ENCODE measurements around the gene DIP2A.

Gene DIP2A

GRCh38 chr21:46532080-46532479, 73.4 kb downstream of the DIP2A start:
- Histone ChIP-seq H3K9ac (ENCODE audit: low read depth, low read length) (no peak overlapping the region), H3K36me3 (ENCODE audit: insufficient read depth, low read length) (peaks cover 7% of the 10 kb centered on the region; the same call in 1 of the 2 replicates), H3K4me1 (ENCODE audit: insufficient read depth, low read length) (no peaks in the 10 kb centered on the region), H3K9me3 (ENCODE audit: control insufficient read depth, insufficient read depth, low read length) (no peaks in the 10 kb centered on the region)

GRCh38 chr21:46537026-46537425, 78.3 kb downstream of the DIP2A start:
- Histone ChIP-seq H3K36me3 (ENCODE audit: insufficient read depth, low read length) (peaks cover 10% of the 10 kb centered on the region; the same call in 1 of the 2 replicates), H3K4me1 (ENCODE audit: insufficient read depth, low read length) (no peaks in the 10 kb centered on the region), H3K9ac (ENCODE audit: low read depth, low read length) (no peak overlapping the region), H3K9me3 (ENCODE audit: control insufficient read depth, insufficient read depth, low read length) (no peaks in the 10 kb centered on the region)

- H3K4me1 ChIP-seq (ENCODE audit: insufficient read depth, low read length): no peaks in the 10 kb centered on the region
- H3K9me3 ChIP-seq (ENCODE audit: control insufficient read depth, insufficient read depth, low read length): no peaks in the 10 kb centered on the region
- H3K36me3 ChIP-seq (ENCODE audit: insufficient read depth, low read length): peaks cover 6% of the 10 kb centered on the region; the same call in 1 of the 2 replicates
- no peak overlapping the region for H3K9ac ChIP-seq (ENCODE audit: low read depth, low read length)
Measured at GRCh38 chr21:46538262-46538661, 79.6 kb downstream of the DIP2A start.

- no peak overlapping the region for H3K9ac ChIP-seq (ENCODE audit: low read depth, low read length)
- H3K9me3 ChIP-seq (ENCODE audit: control insufficient read depth, insufficient read depth, low read length): no peaks in the 10 kb centered on the region
- peaks cover 6% of the 10 kb centered on the region; the same call in 1 of the 2 replicates for H3K36me3 ChIP-seq (ENCODE audit: insufficient read depth, low read length)
- no peaks in the 10 kb centered on the region for H3K4me1 ChIP-seq (ENCODE audit: insufficient read depth, low read length)
Measured at GRCh38 chr21:46538851-46539666, 80.4 kb downstream of the DIP2A start.

GRCh38 chr21:46540087-46540710, 81.5 kb downstream of the DIP2A start:
- H3K36me3 ChIP-seq (ENCODE audit: insufficient read depth, low read length): 0 out of 2 replicates have a peak, but pooled peaks cover 4% of the 10 kb centered on the region
- no peaks in the 10 kb centered on the region for H3K9me3 ChIP-seq (ENCODE audit: control insufficient read depth, insufficient read depth, low read length)
- no peaks in the 10 kb centered on the region for H3K4me1 ChIP-seq (ENCODE audit: insufficient read depth, low read length)
- no peak overlapping the region for H3K9ac ChIP-seq (ENCODE audit: low read depth, low read length)

GRCh38 chr21:46542588-46543124, 84.0 kb downstream of the DIP2A start:
- Histone ChIP-seq H3K9ac (ENCODE audit: low read depth, low read length) (no peak overlapping the region), H3K9me3 (ENCODE audit: control insufficient read depth, insufficient read depth, low read length) (no peaks in the 10 kb centered on the region), H3K4me1 (ENCODE audit: insufficient read depth, low read length) (no peaks in the 10 kb centered on the region), H3K36me3 (ENCODE audit: insufficient read depth, low read length) (peaks cover 7% of the 10 kb centered on the region; the same call in 1 of the 2 replicates)

- H3K9ac ChIP-seq (ENCODE audit: low read depth, low read length): no peak overlapping the region
- no peaks in the 10 kb centered on the region for H3K4me1 ChIP-seq (ENCODE audit: insufficient read depth, low read length)
- H3K9me3 ChIP-seq (ENCODE audit: control insufficient read depth, insufficient read depth, low read length): no peaks in the 10 kb centered on the region
- peaks cover 3% of the 10 kb centered on the region; the same call in 1 of the 2 replicates for H3K36me3 ChIP-seq (ENCODE audit: insufficient read depth, low read length)
Measured at GRCh38 chr21:46543306-46543705, 84.6 kb downstream of the DIP2A start.

GRCh38 chr21:46544003-46544402, 85.3 kb downstream of the DIP2A start:
- Histone ChIP-seq H3K4me1 (ENCODE audit: insufficient read depth, low read length) (no peaks in the 10 kb centered on the region), H3K9me3 (ENCODE audit: control insufficient read depth, insufficient read depth, low read length) (no peaks in the 10 kb centered on the region), H3K36me3 (ENCODE audit: insufficient read depth, low read length) (peaks cover 3% of the 10 kb centered on the region; the same call in 1 of the 2 replicates), H3K9ac (ENCODE audit: low read depth, low read length) (no peak overlapping the region)

- Histone ChIP-seq H3K4me1 (ENCODE audit: insufficient read depth, low read length) (no peaks in the 10 kb centered on the region), H3K9me3 (ENCODE audit: control insufficient read depth, insufficient read depth, low read length) (no peaks in the 10 kb centered on the region), H3K36me3 (ENCODE audit: insufficient read depth, low read length) (peaks cover 3% of the 10 kb centered on the region; the same call in 1 of the 2 replicates), H3K9ac (ENCODE audit: low read depth, low read length) (no peak overlapping the region)
Measured at GRCh38 chr21:46544824-46545223, 86.1 kb downstream of the DIP2A start.

- H3K36me3 ChIP-seq (ENCODE audit: insufficient read depth, low read length): peaks cover 3% of the 10 kb centered on the region; the same call in 1 of the 2 replicates
- no peak overlapping the region for H3K9ac ChIP-seq (ENCODE audit: low read depth, low read length)
- H3K9me3 ChIP-seq (ENCODE audit: control insufficient read depth, insufficient read depth, low read length): no peaks in the 10 kb centered on the region
- H3K4me1 ChIP-seq (ENCODE audit: insufficient read depth, low read length): no peaks in the 10 kb centered on the region
Measured at GRCh38 chr21:46545363-46545762, 86.7 kb downstream of the DIP2A start.

GRCh38 chr21:46545911-46546310, 87.2 kb downstream of the DIP2A start:
- no peak overlapping the region for H3K9ac ChIP-seq (ENCODE audit: low read depth, low read length)
- H3K4me1 ChIP-seq (ENCODE audit: insufficient read depth, low read length): no peaks in the 10 kb centered on the region
- H3K9me3 ChIP-seq (ENCODE audit: control insufficient read depth, insufficient read depth, low read length): no peaks in the 10 kb centered on the region
- peaks cover 3% of the 10 kb centered on the region; the same call in 1 of the 2 replicates for H3K36me3 ChIP-seq (ENCODE audit: insufficient read depth, low read length)

- Histone ChIP-seq H3K9me3 (ENCODE audit: control insufficient read depth, insufficient read depth, low read length) (no peaks in the 10 kb centered on the region), H3K36me3 (ENCODE audit: insufficient read depth, low read length) (peaks cover 3% of the 10 kb centered on the region; the same call in 1 of the 2 replicates), H3K4me1 (ENCODE audit: insufficient read depth, low read length) (no peaks in the 10 kb centered on the region), H3K9ac (ENCODE audit: low read depth, low read length) (no peak overlapping the region)
Measured at GRCh38 chr21:46546799-46547198, 88.1 kb downstream of the DIP2A start.

GRCh38 chr21:46549650-46550049, 91.0 kb downstream of the DIP2A start:
- no peak overlapping the region for H3K9ac ChIP-seq (ENCODE audit: low read depth, low read length)
- no peaks in the 10 kb centered on the region for H3K4me1 ChIP-seq (ENCODE audit: insufficient read depth, low read length)
- no peaks in the 10 kb centered on the region for H3K9me3 ChIP-seq (ENCODE audit: control insufficient read depth, insufficient read depth, low read length)
- peaks cover 3% of the 10 kb centered on the region; the same call in 1 of the 2 replicates for H3K36me3 ChIP-seq (ENCODE audit: insufficient read depth, low read length)

GRCh38 chr21:46550116-46550941, 91.6 kb downstream of the DIP2A start:
- no peak overlapping the region for H3K9ac ChIP-seq (ENCODE audit: low read depth, low read length)
- no peaks in the 10 kb centered on the region for H3K4me1 ChIP-seq (ENCODE audit: insufficient read depth, low read length)
- H3K36me3 ChIP-seq (ENCODE audit: insufficient read depth, low read length): peaks cover 3% of the 10 kb centered on the region; the same call in 1 of the 2 replicates
- no peaks in the 10 kb centered on the region for H3K9me3 ChIP-seq (ENCODE audit: control insufficient read depth, insufficient read depth, low read length)
